ENCODE measurements around the gene HGD. TPM values are rescaled to one million over a fixed set of nuclear protein-coding genes. Genes with fewer than 3 reads are reported as not detected.
A peak's percentile ranks its signal among the peaks of the same experiment; 100 is the strongest.

The HGD gene
- total and polyA plus RNA-seq, 2 of the 13 experiments (the other 11 are each of a cell fraction or from before 2014, with no cell fraction given): 265 to 398 TPM

DNA sequence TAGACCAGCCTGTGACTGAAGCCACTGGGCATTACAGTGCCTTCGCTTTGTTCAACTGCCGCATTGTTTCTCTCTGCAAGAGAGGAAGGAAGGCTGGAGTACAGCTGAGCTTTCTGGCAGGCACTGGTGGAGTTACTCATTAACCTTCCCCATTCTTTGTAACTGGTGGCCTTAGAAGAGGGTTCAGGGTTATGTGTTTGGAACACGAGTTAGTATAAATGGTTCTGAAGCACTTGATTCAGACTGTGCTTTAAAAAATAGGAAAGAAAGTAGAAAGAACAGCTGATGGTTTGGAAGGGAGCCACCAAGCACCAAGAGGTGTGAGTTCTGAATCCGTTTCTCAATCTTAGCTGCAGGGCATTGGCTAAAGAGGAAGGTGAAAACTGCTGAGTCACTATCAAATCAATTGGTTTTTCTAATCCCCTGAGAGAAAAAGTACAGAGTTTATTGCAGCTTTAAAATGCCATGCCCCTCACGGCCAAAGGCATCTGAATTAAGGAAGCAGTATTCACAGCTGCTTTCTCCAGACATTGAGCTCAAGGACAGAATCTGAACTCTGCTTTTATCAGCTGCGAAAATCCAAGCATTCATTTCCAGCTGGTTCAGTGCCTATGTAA is 3.6 kb downstream of the HGD start (continued):
- TF ChIP-seq, protein P1, sequence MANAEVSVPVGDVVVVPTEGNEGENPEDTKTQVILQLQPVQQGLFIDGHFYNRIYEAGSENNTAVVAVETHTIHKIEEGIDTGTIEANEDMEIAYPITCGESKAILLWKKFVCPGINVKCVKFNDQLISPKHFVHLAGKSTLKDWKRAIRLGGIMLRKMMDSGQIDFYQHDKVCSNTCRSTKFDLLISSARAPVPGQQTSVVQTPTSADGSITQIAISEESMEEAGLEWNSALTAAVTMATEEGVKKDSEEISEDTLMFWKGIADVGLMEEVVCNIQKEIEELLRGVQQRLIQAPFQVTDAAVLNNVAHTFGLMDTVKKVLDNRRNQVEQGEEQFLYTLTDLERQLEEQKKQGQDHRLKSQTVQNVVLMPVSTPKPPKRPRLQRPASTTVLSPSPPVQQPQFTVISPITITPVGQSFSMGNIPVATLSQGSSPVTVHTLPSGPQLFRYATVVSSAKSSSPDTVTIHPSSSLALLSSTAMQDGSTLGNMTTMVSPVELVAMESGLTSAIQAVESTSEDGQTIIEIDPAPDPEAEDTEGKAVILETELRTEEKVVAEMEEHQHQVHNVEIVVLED (CRISPR knock-in tag; IDR thresholded peaks at IDR 0.05; ENCODE audit: borderline replicate concordance): no peak
- TF ChIP-seq ZNF263 (CRISPR knock-in tag; IDR thresholded peaks at IDR 0.05) (no peak), TAF15 (IDR thresholded peaks at IDR 0.05; ENCODE audit: low read depth, low read length, poor library complexity, severe bottlenecking) (no peak), SOX13 (IDR thresholded peaks at IDR 0.05) (no peak; the same call in 1 of the 2 replicates), SOX13 (CRISPR knock-in tag; conservative IDR thresholded peaks at IDR 0.05 in 1 of 2, IDR thresholded peaks at IDR 0.05 in 1 of 2) (peak in 1 of 2 experiments; percentile 95; a peak in 2 of 4 replicates), ZNF619 (CRISPR knock-in tag; IDR thresholded peaks at IDR 0.05) (no peak), FOXO1 (CRISPR knock-in tag; IDR thresholded peaks at IDR 0.05) (peak; percentile 39; the same call in 1 of the 2 replicates), ELF3 (CRISPR knock-in tag; IDR thresholded peaks at IDR 0.05) (peak; percentile 50; the same call in 1 of the 2 replicates), TRIM24 (CRISPR knock-in tag; IDR thresholded peaks at IDR 0.05) (no peak), RXRB (CRISPR knock-in tag; IDR thresholded peaks at IDR 0.05; ENCODE audit: borderline replicate concordance) (peak; percentile 94), BORCS8-MEF2B (CRISPR knock-in tag; IDR thresholded peaks at IDR 0.05) (no peak), ZNF652 (CRISPR knock-in tag; IDR thresholded peaks at IDR 0.05; ENCODE audit: borderline replicate concordance, low read depth) (no peak; the same call in 1 of the 2 replicates), CBX5 (CRISPR knock-in tag; IDR thresholded peaks at IDR 0.05; ENCODE audit: borderline replicate concordance) (peak; percentile 25; the same call in 1 of the 2 replicates), MIXL1 (CRISPR knock-in tag; IDR thresholded peaks at IDR 0.05) (peak; percentile 86; the same call in 1 of the 2 replicates), IRF2 (CRISPR knock-in tag; IDR thresholded peaks at IDR 0.05) (peak; percentile 62; the same call in 1 of the 2 replicates)
- TF ChIP-seq, protein P2, sequence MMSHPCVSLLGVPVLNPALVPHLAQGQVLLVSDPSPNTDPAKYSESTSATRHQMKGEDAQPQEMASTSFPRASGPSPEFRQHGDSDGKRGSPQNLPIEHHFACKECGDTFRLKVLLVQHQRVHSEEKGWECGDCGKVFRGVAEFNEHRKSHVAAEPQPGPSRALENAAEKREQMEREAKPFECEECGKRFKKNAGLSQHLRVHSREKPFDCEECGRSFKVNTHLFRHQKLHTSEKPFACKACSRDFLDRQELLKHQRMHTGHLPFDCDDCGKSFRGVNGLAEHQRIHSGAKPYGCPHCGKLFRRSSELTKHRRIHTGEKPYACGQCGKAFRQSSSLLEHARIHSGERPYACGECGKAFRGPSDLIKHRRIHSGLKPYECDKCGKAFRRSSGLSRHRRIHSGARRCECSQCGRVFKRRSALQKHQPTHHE (CRISPR knock-in tag; IDR thresholded peaks at IDR 0.05; ENCODE audit: borderline replicate concordance): no peak; the same call in 1 of the 2 replicates
- TF ChIP-seq, protein P3, sequence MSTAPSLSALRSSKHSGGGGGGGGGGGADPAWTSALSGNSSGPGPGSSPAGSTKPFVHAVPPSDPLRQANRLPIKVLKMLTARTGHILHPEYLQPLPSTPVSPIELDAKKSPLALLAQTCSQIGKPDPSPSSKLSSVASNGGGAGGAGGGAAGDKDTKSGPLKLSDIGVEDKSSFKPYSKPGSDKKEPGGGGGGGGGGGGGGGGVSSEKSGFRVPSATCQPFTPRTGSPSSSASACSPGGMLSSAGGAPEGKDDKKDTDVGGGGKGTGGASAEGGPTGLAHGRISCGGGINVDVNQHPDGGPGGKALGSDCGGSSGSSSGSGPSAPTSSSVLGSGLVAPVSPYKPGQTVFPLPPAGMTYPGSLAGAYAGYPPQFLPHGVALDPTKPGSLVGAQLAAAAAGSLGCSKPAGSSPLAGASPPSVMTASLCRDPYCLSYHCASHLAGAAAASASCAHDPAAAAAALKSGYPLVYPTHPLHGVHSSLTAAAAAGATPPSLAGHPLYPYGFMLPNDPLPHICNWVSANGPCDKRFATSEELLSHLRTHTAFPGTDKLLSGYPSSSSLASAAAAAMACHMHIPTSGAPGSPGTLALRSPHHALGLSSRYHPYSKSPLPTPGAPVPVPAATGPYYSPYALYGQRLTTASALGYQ (CRISPR knock-in tag; IDR thresholded peaks at IDR 0.05): peak; percentile 82; the same call in 1 of the 2 replicates
- TF ChIP-seq, protein P4, sequence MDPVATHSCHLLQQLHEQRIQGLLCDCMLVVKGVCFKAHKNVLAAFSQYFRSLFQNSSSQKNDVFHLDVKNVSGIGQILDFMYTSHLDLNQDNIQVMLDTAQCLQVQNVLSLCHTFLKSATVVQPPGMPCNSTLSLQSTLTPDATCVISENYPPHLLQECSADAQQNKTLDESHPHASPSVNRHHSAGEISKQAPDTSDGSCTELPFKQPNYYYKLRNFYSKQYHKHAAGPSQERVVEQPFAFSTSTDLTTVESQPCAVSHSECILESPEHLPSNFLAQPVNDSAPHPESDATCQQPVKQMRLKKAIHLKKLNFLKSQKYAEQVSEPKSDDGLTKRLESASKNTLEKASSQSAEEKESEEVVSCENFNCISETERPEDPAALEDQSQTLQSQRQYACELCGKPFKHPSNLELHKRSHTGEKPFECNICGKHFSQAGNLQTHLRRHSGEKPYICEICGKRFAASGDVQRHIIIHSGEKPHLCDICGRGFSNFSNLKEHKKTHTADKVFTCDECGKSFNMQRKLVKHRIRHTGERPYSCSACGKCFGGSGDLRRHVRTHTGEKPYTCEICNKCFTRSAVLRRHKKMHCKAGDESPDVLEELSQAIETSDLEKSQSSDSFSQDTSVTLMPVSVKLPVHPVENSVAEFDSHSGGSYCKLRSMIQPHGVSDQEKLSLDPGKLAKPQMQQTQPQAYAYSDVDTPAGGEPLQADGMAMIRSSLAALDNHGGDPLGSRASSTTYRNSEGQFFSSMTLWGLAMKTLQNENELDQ (CRISPR knock-in tag; IDR thresholded peaks at IDR 0.05; ENCODE audit: borderline replicate concordance): no peak
- TF ChIP-seq, protein P5, sequence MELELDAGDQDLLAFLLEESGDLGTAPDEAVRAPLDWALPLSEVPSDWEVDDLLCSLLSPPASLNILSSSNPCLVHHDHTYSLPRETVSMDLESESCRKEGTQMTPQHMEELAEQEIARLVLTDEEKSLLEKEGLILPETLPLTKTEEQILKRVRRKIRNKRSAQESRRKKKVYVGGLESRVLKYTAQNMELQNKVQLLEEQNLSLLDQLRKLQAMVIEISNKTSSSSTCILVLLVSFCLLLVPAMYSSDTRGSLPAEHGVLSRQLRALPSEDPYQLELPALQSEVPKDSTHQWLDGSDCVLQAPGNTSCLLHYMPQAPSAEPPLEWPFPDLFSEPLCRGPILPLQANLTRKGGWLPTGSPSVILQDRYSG (CRISPR knock-in tag; IDR thresholded peaks at IDR 0.05): no peak
- TF ChIP-seq, protein P6, sequence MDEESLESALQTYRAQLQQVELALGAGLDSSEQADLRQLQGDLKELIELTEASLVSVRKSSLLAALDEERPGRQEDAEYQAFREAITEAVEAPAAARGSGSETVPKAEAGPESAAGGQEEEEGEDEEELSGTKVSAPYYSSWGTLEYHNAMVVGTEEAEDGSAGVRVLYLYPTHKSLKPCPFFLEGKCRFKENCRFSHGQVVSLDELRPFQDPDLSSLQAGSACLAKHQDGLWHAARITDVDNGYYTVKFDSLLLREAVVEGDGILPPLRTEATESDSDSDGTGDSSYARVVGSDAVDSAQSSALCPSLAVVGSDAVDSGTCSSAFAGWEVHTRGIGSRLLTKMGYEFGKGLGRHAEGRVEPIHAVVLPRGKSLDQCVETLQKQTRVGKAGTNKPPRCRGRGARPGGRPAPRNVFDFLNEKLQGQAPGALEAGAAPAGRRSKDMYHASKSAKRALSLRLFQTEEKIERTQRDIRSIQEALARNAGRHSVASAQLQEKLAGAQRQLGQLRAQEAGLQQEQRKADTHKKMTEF (CRISPR knock-in tag; IDR thresholded peaks at IDR 0.05): peak; percentile 88

Data from HepG2 (cell line).